ENCODE data around the gene TPSG1.

TPSG1 gene

GRCh38 chr16:1223355-1224214, 1.5 kb downstream of the TPSG1 start:
- no peak overlapping the region for H3K4me3 ChIP-seq (ENCODE audit: low read depth, low read length)
- no peak for DNase-seq (ENCODE audit: low read depth)
- TF ChIP-seq CTCF (IDR thresholded peaks at IDR 0.05; ENCODE audit: control insufficient read depth, extremely low read depth, insufficient read depth), result no peak

GRCh38 chr16:1222553-1223354, 2.3 kb downstream of the TPSG1 start:
- no peak for DNase-seq (ENCODE audit: low read depth)
- H3K4me3 ChIP-seq (ENCODE audit: low read depth, low read length), result no peak overlapping the region
- no peak for TF ChIP-seq CTCF (IDR thresholded peaks at IDR 0.05; ENCODE audit: control insufficient read depth, extremely low read depth, insufficient read depth)

GRCh38 chr16:1221628-1222552, 3.2 kb downstream of the TPSG1 start:
- DNase-seq (ENCODE audit: low read depth), result no peak
- TF ChIP-seq CTCF (IDR thresholded peaks at IDR 0.05; ENCODE audit: control insufficient read depth, extremely low read depth, insufficient read depth), result no peak
- no peak overlapping the region for H3K4me3 ChIP-seq (ENCODE audit: low read depth, low read length)

GRCh38 chr16:1220841-1221627, 4.0 kb downstream of the TPSG1 start:
- TF ChIP-seq CTCF (IDR thresholded peaks at IDR 0.05; ENCODE audit: control insufficient read depth, extremely low read depth, insufficient read depth), result no peak
- DNase-seq (ENCODE audit: low read depth), result no peak
- H3K4me3 ChIP-seq (ENCODE audit: low read depth, low read length), result no peak overlapping the region

- no peak for TF ChIP-seq CTCF (IDR thresholded peaks at IDR 0.05; ENCODE audit: control insufficient read depth, extremely low read depth, insufficient read depth)
- DNase-seq (ENCODE audit: low read depth), result no peak
- no peak overlapping the region for H3K4me3 ChIP-seq (ENCODE audit: low read depth, low read length)
Observed at GRCh38 chr16:1220098-1220728, 4.9 kb downstream of the TPSG1 start.

All from LNCaP clone FGC (cell line).